Measurements from ENCODE around the gene MRPL23. TPM values are rescaled to one million over a fixed set of nuclear protein-coding genes. Genes with fewer than 3 reads are reported as not detected.

The MRPL23 gene
- 97.1 and 238 TPM in 2 replicates for total RNA-seq

GRCh38 chr11:1946812-1947484 lies at the start of gene MRPL23:
MRPL23 (plus strand) TSS chr11:1947332; CDS start chr11:1947363, 31 bp downstream.

GRCh38 chr11:1919391-1920127 lies 27.6 kb upstream of the MRPL23 start, which contains the start of gene TNNT3:
TNNT3 (plus strand) TSS chr11:1919703; CDS start chr11:1922875, 3,172 bp downstream.

GRCh38 chr11:1997755-1998154 lies 50.6 kb downstream of the MRPL23 start, which contains the start of gene H19:
H19 (minus strand) TSS chr11:1997842.

Other genes with a start within 250 kb of the MRPL23 start
- 0.58 and 0.83 TPM in 2 replicates for gene IFITM10, start 196.7 kb upstream of the MRPL23 start, total RNA-seq
- gene CTSD, start 183.4 kb upstream of the MRPL23 start, total RNA-seq, result 228 and 489 TPM in 2 replicates
- not detected in 2 replicates for gene SYT8, start 112.3 kb upstream of the MRPL23 start, total RNA-seq
- gene TNNI2, start 108.4 kb upstream of the MRPL23 start, total RNA-seq, result not detected in 2 replicates
- gene LSP1, start 94.2 kb upstream of the MRPL23 start, total RNA-seq, result 3.2 and 19.0 TPM in 2 replicates
- gene PRR33, start 55.4 kb upstream of the MRPL23 start, total RNA-seq, result not detected in 2 replicates
- 0.50 TPM in 1 of 2 replicates, not detected in the other for gene TNNT3, start 27.6 kb upstream of the MRPL23 start, total RNA-seq
- 2.9 and 29.9 TPM in 2 replicates for gene H19, start 50.5 kb downstream of the MRPL23 start, total RNA-seq
- under 0.01 and 2.6 TPM in 2 replicates for gene IGF2, start 192.1 kb downstream of the MRPL23 start, total RNA-seq
- not detected in 2 replicates for gene INS, start 213.9 kb downstream of the MRPL23 start, total RNA-seq
- under 0.01 TPM in 1 of 2 replicates, not detected in the other for gene TH, start 224.5 kb downstream of the MRPL23 start, total RNA-seq

Measured in smooth muscle cell of trachea (primary cell).